Upper lobe of right lung (tissue), 1 donor: Measurements from ENCODE around the gene CDH5. TPM values are rescaled to one million over a fixed set of nuclear protein-coding genes. Genes with fewer than 3 reads are reported as not detected.

Source experiments
- ATAC-seq: fragments of 200-7000 bp; cut with Tn5 transposase; one replicate; pipeline ENCODE4 v1.9.1; 2020; ENCODE audit warnings: mild to moderate bottlenecking, moderate library complexity
- DNase-seq: peaks from one replicate; pipeline ENCODE4 v3.0.0-alpha.2; 2020
- H3K27ac ChIP-seq: fragments of 200-600 bp; one replicate; pipeline ENCODE4 v1.8.0; 2022
- H3K27me3 ChIP-seq: fragments of 200-600 bp; one replicate; pipeline ENCODE4 v1.8.0; 2022; ENCODE audit warnings: mild to moderate bottlenecking
- H3K36me3 ChIP-seq: fragments of 200-600 bp; one replicate; pipeline ENCODE4 v1.8.0; 2022
- H3K4me1 ChIP-seq: fragments of 200-600 bp; one replicate; pipeline ENCODE4 v1.8.0; 2022
- H3K4me3 ChIP-seq: fragments of 200-600 bp; one replicate; pipeline ENCODE4 v1.8.0; 2022; ENCODE audit warnings: mild to moderate bottlenecking
- H3K9me3 ChIP-seq: fragments of 200-600 bp; one replicate; pipeline ENCODE4 v1.8.0; 2022
- CTCF ChIP-seq: fragments of 200-600 bp; IDR thresholded peaks from one replicate; pipeline ENCODE4 v1.8.0; 2022; ENCODE audit warnings: antibody characterized with exemption
- intact Hi-C: fragments of 100-400 bp; cut with DNase I; formaldehyde crosslinking; loops from one replicate; pipeline ENCODE4 v1.11.0; 2022
- total RNA-seq: library from RNA; stranded (reverse); fragmentation: NEBNext Ultra II Directional; extraction: Animal tissue kit (Norgen Biotek cat#: 25700); gene quantifications from one replicate; pipeline ENCODE4 v1.2.1, GENCODE V29; 2021
- donor health status: DM: no; HTN: yes; CAD: no; lungs with severe emphysema.

CDH5 gene
- total RNA-seq, 1 donor from 2014 or later, result 144 TPM

GRCh38 chr16:66395806-66396555 lies 29.5 kb downstream of the CDH5 start:
- Histone ChIP-seq H3K4me1 (no peaks in the 10 kb centered on the region), H3K9me3 (no peaks in the 10 kb centered on the region), H3K27me3 (no peaks in the 10 kb centered on the region), H3K36me3 (no peaks in the 10 kb centered on the region), H3K27ac (no peak overlapping the region), H3K4me3 (no peak overlapping the region)
- ATAC-seq, result no peak
- intact Hi-C loops, result no loop called here
- DNase-seq, result no peak
- TF ChIP-seq CTCF, result no peak

DNA sequence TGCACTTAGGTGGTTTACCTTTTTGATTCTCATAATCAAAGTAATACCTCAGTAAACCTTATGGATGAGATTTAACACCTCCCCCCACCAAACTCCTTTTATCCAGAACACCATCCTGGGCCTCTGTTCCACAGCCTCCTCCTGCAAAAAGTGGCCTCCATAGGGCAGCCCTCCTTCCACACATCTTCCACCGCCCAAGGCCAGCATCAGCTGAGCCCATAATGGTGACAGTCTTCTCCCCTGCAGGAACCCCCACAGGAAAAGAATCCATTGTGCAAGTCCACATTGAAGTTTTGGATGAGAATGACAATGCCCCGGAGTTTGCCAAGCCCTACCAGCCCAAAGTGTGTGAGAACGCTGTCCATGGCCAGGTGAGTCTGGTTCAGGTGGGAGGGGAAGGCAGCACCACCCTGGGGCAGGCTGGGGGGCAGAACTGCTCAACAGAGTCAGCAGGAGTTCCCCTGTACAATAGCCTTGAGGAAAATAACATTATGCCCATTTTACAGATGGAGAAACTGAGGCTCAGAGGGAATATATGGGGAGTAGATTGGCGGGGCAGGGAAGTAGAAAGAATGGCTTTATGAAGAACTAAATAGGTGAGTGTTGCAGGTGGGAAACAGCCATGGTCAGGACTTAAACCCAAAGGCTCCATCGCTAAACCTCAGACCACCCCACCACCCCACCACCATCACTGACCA lies 31.4 kb downstream of the CDH5 start:
- Histone ChIP-seq H3K27ac (no peak overlapping the region), H3K36me3 (no peaks in the 10 kb centered on the region), H3K9me3 (no peaks in the 10 kb centered on the region), H3K27me3 (no peaks in the 10 kb centered on the region), H3K4me3 (no peak overlapping the region), H3K4me1 (no peaks in the 10 kb centered on the region)
- DNase-seq (no peak), ATAC-seq (no peak)
- intact Hi-C loops, result no loop called here
- no peak for TF ChIP-seq CTCF

DNA sequence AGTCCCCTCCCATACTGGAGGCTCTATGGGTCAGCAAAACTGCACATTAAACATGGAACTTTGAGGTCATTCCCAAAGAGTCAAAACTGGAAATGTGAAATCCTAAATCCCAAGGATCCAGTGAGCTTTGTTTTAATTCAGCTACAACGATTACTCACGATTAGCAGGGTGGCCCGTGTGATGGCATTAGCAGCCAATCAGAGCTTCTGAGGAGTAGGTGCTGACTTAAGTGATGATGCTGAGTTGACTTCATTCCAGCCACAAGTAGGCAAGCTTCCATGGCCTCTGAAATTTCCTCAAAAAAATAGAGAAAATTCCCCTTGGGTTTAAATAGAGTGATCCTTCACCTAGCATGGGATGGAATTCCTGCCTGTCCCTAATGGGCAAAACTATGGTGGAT lies 32.5 kb downstream of the CDH5 start:
- ATAC-seq (no peak), DNase-seq (no peak)
- H3K27me3 ChIP-seq, result no peaks in the 10 kb centered on the region
- no peak overlapping the region for H3K27ac ChIP-seq
- no peak overlapping the region for H3K4me3 ChIP-seq
- intact Hi-C loops, result no loop called here
- H3K4me1 ChIP-seq, result no peaks in the 10 kb centered on the region
- H3K36me3 ChIP-seq, result no peaks in the 10 kb centered on the region
- H3K9me3 ChIP-seq, result no peaks in the 10 kb centered on the region
- TF ChIP-seq CTCF, result no peak

- Histone ChIP-seq H3K27me3 (no peaks in the 10 kb centered on the region), H3K9me3 (no peaks in the 10 kb centered on the region), H3K27ac (no peak overlapping the region), H3K36me3 (no peaks in the 10 kb centered on the region), H3K4me3 (no peak overlapping the region), H3K4me1 (no peaks in the 10 kb centered on the region)
- intact Hi-C loops, result loop anchor here (10.0 kb wide), 1 partner anchor 85 kb away; no protein-coding TSS in a partner anchor
- TF ChIP-seq CTCF, result no peak
- no peak for DNase-seq
- no peak for ATAC-seq
These were observed 33.4 kb downstream of the CDH5 start for GRCh38 chr16:66399930-66400329.

DNA sequence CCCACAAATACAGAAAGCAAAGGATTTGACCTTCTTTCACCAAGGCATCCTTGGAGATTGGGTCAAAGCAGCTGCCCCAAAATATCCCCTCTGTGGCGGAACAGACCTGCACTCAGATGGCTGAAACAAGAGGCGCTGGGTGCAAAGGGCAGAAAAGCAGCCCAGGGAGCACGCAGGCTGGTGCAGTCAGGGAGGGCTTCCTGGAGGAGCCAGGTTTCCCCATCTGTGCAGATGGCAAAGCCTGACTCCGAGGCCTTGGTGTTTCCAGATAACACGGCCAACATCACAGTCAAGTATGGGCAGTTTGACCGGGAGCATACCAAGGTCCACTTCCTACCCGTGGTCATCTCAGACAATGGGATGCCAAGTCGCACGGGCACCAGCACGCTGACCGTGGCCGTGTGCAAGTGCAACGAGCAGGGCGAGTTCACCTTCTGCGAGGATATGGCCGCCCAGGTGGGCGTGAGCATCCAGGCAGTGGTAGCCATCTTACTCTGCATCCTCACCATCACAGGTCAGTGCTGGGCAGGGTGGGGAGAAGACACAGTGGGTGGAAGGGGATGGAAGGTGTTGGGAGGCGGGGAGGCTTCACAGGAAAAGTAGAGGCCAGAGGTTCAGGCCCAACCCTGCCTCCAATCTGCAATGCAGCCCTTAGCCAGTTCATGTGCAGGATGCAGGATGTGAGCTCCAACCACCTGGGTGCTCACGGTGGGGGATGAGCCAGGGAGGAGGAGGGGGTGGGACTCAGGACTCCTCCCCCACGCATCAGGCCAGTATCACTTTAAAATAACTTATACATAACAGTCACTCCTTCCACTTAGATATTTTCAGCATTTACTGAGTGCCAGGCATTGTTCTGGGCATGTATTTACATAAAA lies 34.3 kb downstream of the CDH5 start:
- TF ChIP-seq CTCF, result no peak
- H3K27me3 ChIP-seq, result no peaks in the 10 kb centered on the region
- no peak for DNase-seq
- no peak overlapping the region for H3K27ac ChIP-seq
- intact Hi-C loops, result loop anchor here (10.0 kb wide), 1 partner anchor 84 kb away; no protein-coding TSS in a partner anchor
- no peaks in the 10 kb centered on the region for H3K9me3 ChIP-seq
- no peaks in the 10 kb centered on the region for H3K36me3 ChIP-seq
- ATAC-seq, result no peak
- H3K4me3 ChIP-seq, result no peak overlapping the region
- no peaks in the 10 kb centered on the region for H3K4me1 ChIP-seq
